H9 (cell line): Measurements from ENCODE around the gene CREB5. TPM values are rescaled to one million over a fixed set of nuclear protein-coding genes. Genes with fewer than 3 reads are reported as not detected.

ENCODE experiments used
- DNase-seq: peaks from one replicate; pipeline ENCODE4 v3.0.0-alpha.2; 2017
- H2AFZ ChIP-seq: one replicate; pipeline ENCODE4 v1.6.1; 2013; ENCODE audit warnings: mild to moderate bottlenecking, low read length, control low read depth, moderate library complexity
- H2AK5ac ChIP-seq: 2 replicates; pipeline ENCODE4 v1.6.1; 2013; ENCODE audit warnings: low read length, control low read depth, mixed read lengths; ENCODE audit not compliant: insufficient read length
- H2BK120ac ChIP-seq: one replicate; pipeline ENCODE4 v1.6.1; 2013; ENCODE audit warnings: low read depth, mild to moderate bottlenecking, low read length, control low read depth, inconsistent platforms; ENCODE audit not compliant: poor library complexity, severe bottlenecking
- H2BK12ac ChIP-seq: 2 replicates; pipeline ENCODE4 v1.6.1; 2013; ENCODE audit warnings: low read length, control low read depth, mixed read lengths, low read depth; ENCODE audit not compliant: insufficient read length
- H2BK15ac ChIP-seq: 2 replicates; pipeline ENCODE4 v1.6.1; 2013; ENCODE audit warnings: low read depth, low read length, control low read depth
- H2BK20ac ChIP-seq: one replicate; pipeline ENCODE4 v1.6.1; 2013; ENCODE audit warnings: low read depth, mild to moderate bottlenecking, low read length, control low read depth, inconsistent platforms; ENCODE audit not compliant: poor library complexity, severe bottlenecking
- H2BK5ac ChIP-seq: 2 replicates; pipeline ENCODE4 v1.6.1; 2013; ENCODE audit warnings: low read length, control low read depth, mixed read lengths; ENCODE audit not compliant: insufficient read length
- H3K14ac ChIP-seq: 2 replicates; pipeline ENCODE4 v1.6.1; 2013; ENCODE audit warnings: low read length, control low read depth; ENCODE audit not compliant: insufficient read depth
- H3K18ac ChIP-seq: 2 replicates; pipeline ENCODE4 v1.6.1; 2013; ENCODE audit warnings: low read depth, mild to moderate bottlenecking, mixed read lengths, low read length, control low read depth; ENCODE audit not compliant: insufficient read length
- H3K23ac ChIP-seq: 2 replicates; pipeline ENCODE4 v1.6.1; 2013; ENCODE audit warnings: low read length, control low read depth, mixed read lengths, low read depth; ENCODE audit not compliant: insufficient read length
- H3K23me2 ChIP-seq: 2 replicates; pipeline ENCODE4 v1.6.1; 2013; ENCODE audit warnings: low read depth, mild to moderate bottlenecking, mixed read lengths, low read length, control low read depth; ENCODE audit not compliant: insufficient read length, poor library complexity, severe bottlenecking
- H3K27ac ChIP-seq: 2 replicates; pipeline ENCODE4 v1.5.1; 2013; ENCODE audit warnings: low read length, control low read depth, mixed read lengths, low read depth; ENCODE audit not compliant: insufficient read length
- H3K27me3 ChIP-seq: 2 replicates; pipeline ENCODE4 v1.6.1; 2013; ENCODE audit warnings: low read length, control low read depth, inconsistent platforms; ENCODE audit not compliant: insufficient read depth
- H3K4ac ChIP-seq: 2 replicates; pipeline ENCODE4 v1.6.1; 2013; ENCODE audit warnings: low read depth, mild to moderate bottlenecking, control low read depth, inconsistent platforms, low read length, moderate library complexity
- H3K4me1 ChIP-seq: 2 replicates; pipeline ENCODE4 v1.6.1; 2013; ENCODE audit warnings: low read length, control low read depth, inconsistent platforms; ENCODE audit not compliant: insufficient read depth
- H3K4me2 ChIP-seq: 2 replicates; pipeline ENCODE4 v1.6.1; 2013; ENCODE audit warnings: low read length, control low read depth, mixed read lengths; ENCODE audit not compliant: insufficient read length, insufficient read depth
- H3K56ac ChIP-seq: 2 replicates; pipeline ENCODE4 v1.6.1; 2013; ENCODE audit warnings: low read depth, mild to moderate bottlenecking, mixed read lengths, low read length, control low read depth; ENCODE audit not compliant: insufficient read length
- H3K79me1 ChIP-seq: 2 replicates; pipeline ENCODE4 v1.6.1; 2013; ENCODE audit warnings: low read depth, mild to moderate bottlenecking, moderate library complexity, low read length, control low read depth, inconsistent platforms; ENCODE audit not compliant: insufficient read depth, poor library complexity, severe bottlenecking
- H3K79me2 ChIP-seq: 2 replicates; pipeline ENCODE4 v1.6.1; 2013; ENCODE audit warnings: low read length, control low read depth, inconsistent platforms; ENCODE audit not compliant: insufficient read depth
- H3K9ac ChIP-seq: 2 replicates; pipeline ENCODE4 v1.6.1; 2013; ENCODE audit warnings: low read length, control low read depth, mixed read lengths; ENCODE audit not compliant: insufficient read length; ENCODE audit errors: extremely low read depth
- H3K9me3 ChIP-seq: one replicate; pipeline ENCODE4 v1.6.1; 2013; ENCODE audit warnings: low read depth, low read length, inconsistent platforms; ENCODE audit not compliant: control insufficient read depth
- H3T11ph ChIP-seq: one replicate; pipeline ENCODE4 v1.6.1; 2013; ENCODE audit warnings: mild to moderate bottlenecking, low read length, control low read depth, inconsistent platforms
- H4K20me1 ChIP-seq: one replicate; pipeline ENCODE4 v1.6.1; 2013; ENCODE audit not compliant: control insufficient read depth, insufficient read length, insufficient read depth
- H4K5ac ChIP-seq: 2 replicates; pipeline ENCODE4 v1.6.1; 2013; ENCODE audit warnings: low read depth, mild to moderate bottlenecking, mixed read lengths, low read length, control low read depth; ENCODE audit not compliant: insufficient read length
- H4K8ac ChIP-seq: replicated peaks from 2 replicates; pipeline ENCODE4 v1.6.1; 2013; ENCODE audit warnings: low read length, control low read depth, mixed read lengths, low read depth; ENCODE audit not compliant: insufficient read length
- H4K91ac ChIP-seq: 2 replicates; pipeline ENCODE4 v1.6.1; 2013; ENCODE audit warnings: low read depth, mild to moderate bottlenecking, moderate library complexity, mixed read lengths, low read length, control low read depth; ENCODE audit not compliant: insufficient read length
- H3K27ac Mint-ChIP-seq, 3 experiments: 2 replicates in 2 of 3; 3 replicates in 1 of 3; pipeline ENCODE4 v1.8.0; 2020 to 2021; ENCODE audit warnings: mixed read lengths in 3 of 3, mild to moderate bottlenecking in 1 of 3, moderate library complexity in 1 of 3
- H3K27me3 Mint-ChIP-seq: 2 replicates; pipeline ENCODE4 v1.8.0; 2021; ENCODE audit warnings: low read depth, mild to moderate bottlenecking, moderate library complexity, mixed read lengths
- H3K36me3 Mint-ChIP-seq, 3 experiments: 2 replicates in 2 of 3; 3 replicates in 1 of 3; pipeline ENCODE4 v1.8.0; 2020 to 2021; ENCODE audit warnings: low read depth in 3 of 3, mixed read lengths in 3 of 3; ENCODE audit not compliant: insufficient read depth in 1 of 3
- H3K4me1 Mint-ChIP-seq, 2 experiments: 2 replicates each; pipeline ENCODE4 v1.8.0; 2020; ENCODE audit warnings: mixed read lengths in 2 of 2
- H3K4me3 Mint-ChIP-seq, 2 experiments: 2 replicates in 1 of 2; 3 replicates in 1 of 2; pipeline ENCODE4 v1.8.0; 2020 to 2021; ENCODE audit warnings: mild to moderate bottlenecking in 2 of 2, mixed read lengths in 2 of 2, moderate library complexity in 1 of 2
- H3K9me3 Mint-ChIP-seq, 2 experiments: 2 replicates in 1 of 2; 3 replicates in 1 of 2; pipeline ENCODE4 v1.8.0; 2020; ENCODE audit warnings: mild to moderate bottlenecking in 2 of 2, mixed read lengths in 2 of 2, moderate library complexity in 1 of 2
- CTCF ChIP-seq: fragments of 200-600 bp; sonication (generic); conservative IDR thresholded peaks from 3 replicates; pipeline ENCODE4 v1.8.0; 2021; ENCODE audit warnings: antibody characterized with exemption, mild to moderate bottlenecking
- WGBS: extraction: QIAGEN DNeasy Blood & Tissue Kit; methylation state at CpG from one replicate; pipeline ENCODE4 v1.1.7; 2013; ENCODE audit warnings: missing lambda C conversion rate, low lambda C conversion rate, mixed read lengths; ENCODE audit not compliant: insufficient read length; ENCODE audit errors: extremely low coverage; 5-methylcytosine and 5-hydroxymethylcytosine counted together
- total RNA-seq: library from RNA; stranded (reverse); gene quantifications from 2 replicates; pipeline ENCODE4 v1.2.1, GENCODE V29; 2021

Gene CREB5
- total RNA-seq, 1 experiment from 2014 or later, result 4.0 TPM

DNA sequence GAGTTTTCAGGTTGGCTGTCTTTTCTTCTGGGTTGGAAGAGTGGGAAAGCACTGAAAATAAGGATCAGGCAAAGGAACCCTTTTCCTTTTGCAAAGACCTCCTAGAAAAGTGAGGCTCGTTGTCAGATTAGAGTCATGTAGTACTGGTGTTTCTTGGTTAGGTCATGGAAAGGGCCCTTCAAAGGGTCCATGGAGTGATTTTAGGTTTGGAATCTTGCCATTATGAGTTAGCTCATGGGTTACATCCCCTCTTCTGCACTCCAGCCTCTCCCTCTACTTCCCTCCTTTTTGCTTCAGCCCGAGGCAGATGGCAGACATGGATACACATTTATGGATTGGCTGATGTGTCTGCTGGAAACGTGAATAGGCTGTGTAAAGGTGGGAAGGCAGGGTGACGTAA, 47.0 kb downstream of the CREB5 start:
- H3K9ac ChIP-seq, result no peak overlapping the region
- H3K56ac ChIP-seq, result no peak overlapping the region
- no peak overlapping the region for H4K8ac ChIP-seq
- no peak overlapping the region for H2AFZ ChIP-seq
- H3K14ac ChIP-seq, result no peak overlapping the region
- H3K23ac ChIP-seq, result no peak overlapping the region
- H3K4me1 ChIP-seq, result peaks cover 5% of the 10 kb centered on the region; the same call in 1 of the 2 replicates
- H2AK5ac ChIP-seq, result no peak overlapping the region
- H3K27ac ChIP-seq, result no peak overlapping the region
- H3K23me2 ChIP-seq, result no peaks in the 10 kb centered on the region
- no peaks in the 10 kb centered on the region for H3K27me3 ChIP-seq
- H3K4ac ChIP-seq, result no peak overlapping the region
- no peaks in the 10 kb centered on the region; a peak in 1 of 5 replicates for H3K9me3 Mint-ChIP-seq
- no peaks in the 10 kb centered on the region for H3K79me1 ChIP-seq
- no peak overlapping the region for H3K27ac Mint-ChIP-seq
- no peak overlapping the region for H3K18ac ChIP-seq
- H3K36me3 Mint-ChIP-seq, result no peaks in the 10 kb centered on the region
- H3K27me3 Mint-ChIP-seq, result no peaks in the 10 kb centered on the region; the same call in 1 of the 2 replicates
- no peak overlapping the region for H2BK15ac ChIP-seq
- H4K91ac ChIP-seq, result no peak overlapping the region
- H3K4me3 Mint-ChIP-seq, result no peak overlapping the region
- no peak overlapping the region for H4K5ac ChIP-seq
- H3K79me2 ChIP-seq, result no peaks in the 10 kb centered on the region
- no peak overlapping the region for H2BK20ac ChIP-seq
- no peak overlapping the region for H3T11ph ChIP-seq
- no peak for DNase-seq
- H2BK120ac ChIP-seq, result no peak overlapping the region
- no peak overlapping the region for H2BK5ac ChIP-seq
- H3K4me2 ChIP-seq, result no peak overlapping the region
- no CpG with 5 or more reads among the region's 4 CpGs for WGBS
- no peaks in the 10 kb centered on the region for H4K20me1 ChIP-seq
- no peak overlapping the region for H2BK12ac ChIP-seq
- no peak for TF ChIP-seq CTCF
- H3K4me1 Mint-ChIP-seq, result peaks cover 14 to 15% of the 10 kb centered on the region in 2 experiments
- H3K9me3 ChIP-seq, result no peaks in the 10 kb centered on the region
